ENCODE measurements around the gene NUDT15.

DNA sequence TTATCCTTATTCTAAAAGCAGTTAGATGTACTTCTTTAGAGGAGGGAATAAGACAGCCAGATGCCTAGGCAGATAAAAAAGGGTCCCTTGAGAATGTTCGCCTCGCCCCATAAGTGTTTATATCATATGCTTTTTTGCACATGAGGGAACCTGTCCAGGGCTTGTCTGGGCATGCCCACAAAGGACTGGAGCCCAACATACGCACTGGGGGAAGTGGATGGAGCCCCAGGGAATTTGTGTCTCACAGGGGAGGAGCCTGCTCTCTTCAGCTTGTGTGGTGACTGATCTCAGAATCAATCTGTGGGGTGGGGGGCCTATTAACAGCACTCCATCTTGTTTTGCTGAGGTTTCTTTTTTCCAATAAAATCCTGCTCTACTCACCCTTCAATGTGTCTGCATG lies 34.8 kb downstream of the NUDT15 start:
- TF ChIP-seq POLR2A (IDR thresholded peaks at IDR 0.05) (no peak), EP300 (IDR thresholded peaks at IDR 0.05) (no peak), POLR2AphosphoS5 (IDR thresholded peaks at IDR 0.05) (no peak)
- TF ChIP-seq, protein P1, sequence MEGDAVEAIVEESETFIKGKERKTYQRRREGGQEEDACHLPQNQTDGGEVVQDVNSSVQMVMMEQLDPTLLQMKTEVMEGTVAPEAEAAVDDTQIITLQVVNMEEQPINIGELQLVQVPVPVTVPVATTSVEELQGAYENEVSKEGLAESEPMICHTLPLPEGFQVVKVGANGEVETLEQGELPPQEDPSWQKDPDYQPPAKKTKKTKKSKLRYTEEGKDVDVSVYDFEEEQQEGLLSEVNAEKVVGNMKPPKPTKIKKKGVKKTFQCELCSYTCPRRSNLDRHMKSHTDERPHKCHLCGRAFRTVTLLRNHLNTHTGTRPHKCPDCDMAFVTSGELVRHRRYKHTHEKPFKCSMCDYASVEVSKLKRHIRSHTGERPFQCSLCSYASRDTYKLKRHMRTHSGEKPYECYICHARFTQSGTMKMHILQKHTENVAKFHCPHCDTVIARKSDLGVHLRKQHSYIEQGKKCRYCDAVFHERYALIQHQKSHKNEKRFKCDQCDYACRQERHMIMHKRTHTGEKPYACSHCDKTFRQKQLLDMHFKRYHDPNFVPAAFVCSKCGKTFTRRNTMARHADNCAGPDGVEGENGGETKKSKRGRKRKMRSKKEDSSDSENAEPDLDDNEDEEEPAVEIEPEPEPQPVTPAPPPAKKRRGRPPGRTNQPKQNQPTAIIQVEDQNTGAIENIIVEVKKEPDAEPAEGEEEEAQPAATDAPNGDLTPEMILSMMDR (IDR thresholded peaks at IDR 0.05): no peak
